Parathyroid adenoma (tissue), 2 donors: ENCODE measurements around the gene ANP32A.

Experiments used
- H2AFZ ChIP-seq: fragments of 300-600 bp; sonication (generic); one replicate; pipeline ENCODE4 v1.7.0; 2017; ENCODE audit warnings: antibody characterized with exemption, mild to moderate bottlenecking
- H3K27ac ChIP-seq: fragments of 300-600 bp; sonication (generic); one replicate; pipeline ENCODE4 v1.7.0; 2017
- H3K27me3 ChIP-seq: fragments of 300-600 bp; sonication (generic); one replicate; pipeline ENCODE4 v1.7.0; 2017; ENCODE audit warnings: low read length; ENCODE audit not compliant: control insufficient read depth, insufficient read depth
- H3K36me3 ChIP-seq: fragments of 300-600 bp; sonication (generic); one replicate; pipeline ENCODE4 v1.7.0; 2017; ENCODE audit warnings: low read length; ENCODE audit not compliant: control insufficient read depth, insufficient read depth
- H3K4me1 ChIP-seq: fragments of 300-600 bp; sonication (generic); one replicate; pipeline ENCODE4 v1.7.0; 2017; ENCODE audit warnings: control low read depth
- H3K4me2 ChIP-seq: fragments of 300-600 bp; sonication (generic); one replicate; pipeline ENCODE4 v1.7.0; 2017; ENCODE audit warnings: low read length
- H3K4me3 ChIP-seq: fragments of 300-600 bp; sonication (generic); one replicate; pipeline ENCODE4 v1.7.0; 2017; ENCODE audit warnings: low read depth, low read length
- H3K79me2 ChIP-seq: fragments of 300-600 bp; sonication (generic); one replicate; pipeline ENCODE4 v1.7.0; 2017; ENCODE audit warnings: control low read depth
- H3K9ac ChIP-seq: fragments of 300-600 bp; sonication (generic); one replicate; pipeline ENCODE4 v1.7.0; 2017; ENCODE audit warnings: mild to moderate bottlenecking
- H3K9me3 ChIP-seq: fragments of 300-600 bp; sonication (generic); one replicate; pipeline ENCODE4 v1.7.0; 2017; ENCODE audit warnings: low read length; ENCODE audit not compliant: control insufficient read depth
- CTCF ChIP-seq: fragments of 300-600 bp; sonication (generic); IDR thresholded peaks from one replicate; pipeline ENCODE4 v1.7.0; 2017; ENCODE audit warnings: antibody characterized with exemption, mild to moderate bottlenecking
- donor health status: primary hyperparathyroidism.

The ANP32A gene

GRCh38 chr15:68781766-68782588 is 38.7 kb downstream of the ANP32A start:
- H3K9ac ChIP-seq: no peak overlapping the region
- no peaks in the 10 kb centered on the region for H3K27me3 ChIP-seq
- TF ChIP-seq CTCF: no peak
- no peak overlapping the region for H3K4me2 ChIP-seq
- no peak overlapping the region for H3K27ac ChIP-seq
- H2AFZ ChIP-seq: no peak overlapping the region
- H3K9me3 ChIP-seq: no peaks in the 10 kb centered on the region
- H3K36me3 ChIP-seq: peaks cover 3% of the 10 kb centered on the region
- no peaks in the 10 kb centered on the region for H3K79me2 ChIP-seq
- H3K4me3 ChIP-seq: no peak overlapping the region
- H3K4me1 ChIP-seq: no peaks in the 10 kb centered on the region

GRCh38 chr15:68781217-68781616 is 39.5 kb downstream of the ANP32A start:
- Histone ChIP-seq H3K79me2 (no peaks in the 10 kb centered on the region), H2AFZ (no peak overlapping the region), H3K9me3 (no peaks in the 10 kb centered on the region), H3K9ac (no peak overlapping the region), H3K36me3 (peaks cover 3% of the 10 kb centered on the region), H3K4me2 (no peak overlapping the region), H3K27me3 (no peaks in the 10 kb centered on the region), H3K4me1 (no peaks in the 10 kb centered on the region), H3K4me3 (no peak overlapping the region), H3K27ac (no peak overlapping the region)
- no peak for TF ChIP-seq CTCF

- TF ChIP-seq CTCF: no peak
- Histone ChIP-seq H2AFZ (no peak overlapping the region), H3K27ac (no peak overlapping the region), H3K4me1 (no peaks in the 10 kb centered on the region), H3K79me2 (no peaks in the 10 kb centered on the region), H3K27me3 (no peaks in the 10 kb centered on the region), H3K4me2 (no peak overlapping the region), H3K9me3 (no peaks in the 10 kb centered on the region), H3K9ac (no peak overlapping the region), H3K36me3 (peaks cover 3% of the 10 kb centered on the region), H3K4me3 (no peak overlapping the region)
These were observed 41.8 kb downstream of the ANP32A start for GRCh38 chr15:68778876-68779275.

GRCh38 chr15:68776477-68777270 is 44.0 kb downstream of the ANP32A start:
- no peak for TF ChIP-seq CTCF
- H3K27ac ChIP-seq: no peak overlapping the region

More at GRCh38 chr15:68776477-68777270, 44.0 kb downstream of the ANP32A start:
- no peaks in the 10 kb centered on the region for H3K27me3 ChIP-seq
- H3K4me3 ChIP-seq: no peak overlapping the region
- no peak overlapping the region for H3K9ac ChIP-seq
- peaks cover 3% of the 10 kb centered on the region for H3K36me3 ChIP-seq
- no peak overlapping the region for H3K4me2 ChIP-seq
- no peaks in the 10 kb centered on the region for H3K4me1 ChIP-seq
- H3K79me2 ChIP-seq: no peaks in the 10 kb centered on the region
- H3K9me3 ChIP-seq: no peaks in the 10 kb centered on the region
- no peak overlapping the region for H2AFZ ChIP-seq
